SK-N-SH treated with all-trans-retinoic acid at 6 μM for 48 hours (cell line): ENCODE results near the gene MLIP.

Experiments used
- ATAC-seq: fragments of 200-7000 bp; cut with Tn5 transposase; 3 replicates; pipeline ENCODE4 v1.9.1; 2020; ENCODE audit warnings: mild to moderate bottlenecking, moderate library complexity
- ARNTL ChIP-seq: fragments of 450-650 bp; formaldehyde crosslinking; IDR thresholded peaks from 2 replicates; pipeline ENCODE4 v1.5.0; 2020; ENCODE audit warnings: low read depth, mild to moderate bottlenecking, moderate library complexity, borderline replicate concordance
- CREB5 ChIP-seq: fragments of 250-450 bp; sonication (Bioruptor Pico); IDR thresholded peaks from 2 replicates; pipeline ENCODE4 v1.5.1; 2020; ENCODE audit warnings: low read depth, mild to moderate bottlenecking, moderate library complexity
- CSDC2 ChIP-seq: fragments of 250-450 bp; sonication (Bioruptor Pico); IDR thresholded peaks from 2 replicates; pipeline ENCODE4 v1.5.0; 2020; ENCODE audit warnings: mild to moderate bottlenecking, moderate library complexity
- CSRNP3 ChIP-seq: fragments of 250-450 bp; sonication (Bioruptor Pico); IDR thresholded peaks from 2 replicates; pipeline ENCODE4 v1.5.1; 2021; ENCODE audit warnings: mild to moderate bottlenecking, moderate library complexity
- ESRRG ChIP-seq: fragments of 250-450 bp; sonication (Bioruptor Pico); IDR thresholded peaks from 2 replicates; pipeline ENCODE4 v1.6.1; 2021; ENCODE audit warnings: mild to moderate bottlenecking
- GLIS3 ChIP-seq: fragments of 250-450 bp; sonication (Bioruptor Pico); IDR thresholded peaks from 2 replicates; pipeline ENCODE4 v1.5.0; 2020; ENCODE audit warnings: mild to moderate bottlenecking, moderate library complexity
- ISL1 ChIP-seq: fragments of 250-450 bp; sonication (Bioruptor Pico); IDR thresholded peaks from 2 replicates; pipeline ENCODE4 v2.1.2; 2022; ENCODE audit warnings: mild to moderate bottlenecking, moderate library complexity
- OSR1 ChIP-seq: fragments of 250-450 bp; sonication (Bioruptor Pico); IDR thresholded peaks from 2 replicates; pipeline ENCODE4 v1.8.0; 2022; ENCODE audit warnings: moderate library complexity, mild to moderate bottlenecking, inconsistent platforms
- PATZ1 ChIP-seq: fragments of 250-450 bp; sonication (Bioruptor Pico); IDR thresholded peaks from 2 replicates; pipeline ENCODE4 v1.8.0; 2020; ENCODE audit warnings: mild to moderate bottlenecking, moderate library complexity, borderline replicate concordance
- POU6F1 ChIP-seq: fragments of 250-450 bp; sonication (Bioruptor Pico); IDR thresholded peaks from 2 replicates; pipeline ENCODE4 v1.8.0; 2021; ENCODE audit warnings: low read depth, mild to moderate bottlenecking, moderate library complexity, borderline replicate concordance
- PPARA ChIP-seq: fragments of 250-450 bp; sonication (Bioruptor Pico); IDR thresholded peaks from 2 replicates; pipeline ENCODE4 v1.5.0; 2020; ENCODE audit warnings: mild to moderate bottlenecking, borderline replicate concordance
- RARB ChIP-seq: fragments of 250-450 bp; sonication (Bioruptor Pico); IDR thresholded peaks from 2 replicates; pipeline ENCODE4 v1.8.0; 2021; ENCODE audit warnings: mild to moderate bottlenecking, moderate library complexity
- SNAI2 ChIP-seq: fragments of 250-450 bp; sonication (Bioruptor Pico); IDR thresholded peaks from 2 replicates; pipeline ENCODE4 v1.5.0; 2020; ENCODE audit warnings: mild to moderate bottlenecking, moderate library complexity
- TCF4 ChIP-seq: fragments of 250-450 bp; sonication (Bioruptor Pico); IDR thresholded peaks from 2 replicates; pipeline ENCODE4 v1.8.0; 2021; ENCODE audit warnings: mild to moderate bottlenecking, moderate library complexity, borderline replicate concordance
- TOX ChIP-seq: fragments of 250-450 bp; sonication (Bioruptor Pico); IDR thresholded peaks from 2 replicates; pipeline ENCODE4 v1.8.0; 2021; ENCODE audit warnings: mild to moderate bottlenecking, moderate library complexity, borderline replicate concordance
- ZC3H10 ChIP-seq: fragments of 250-450 bp; sonication (Bioruptor Pico); IDR thresholded peaks from 2 replicates; pipeline ENCODE4 v1.5.1; 2021; ENCODE audit warnings: mild to moderate bottlenecking, moderate library complexity
- ZFP3 ChIP-seq: fragments of 250-450 bp; sonication (Bioruptor Pico); IDR thresholded peaks from 2 replicates; pipeline ENCODE4 v1.5.0; 2020; ENCODE audit warnings: mild to moderate bottlenecking, moderate library complexity
- ZNF565 ChIP-seq: fragments of 450-650 bp; formaldehyde crosslinking; conservative IDR thresholded peaks from 2 replicates; pipeline ENCODE4 v1.5.0; 2020; ENCODE audit warnings: low read depth, mild to moderate bottlenecking, moderate library complexity
- ZNF70 ChIP-seq: fragments of 450-650 bp; formaldehyde crosslinking; IDR thresholded peaks from 2 replicates; pipeline ENCODE4 v1.5.0; 2020; ENCODE audit warnings: mild to moderate bottlenecking, moderate library complexity

The MLIP gene

GRCh38 chr6:54100411-54101006 is 10.7 kb upstream of the MLIP start:
- TF ChIP-seq CSRNP3 (no peak), CSDC2 (CRISPR knock-in tag) (no peak), SNAI2 (CRISPR knock-in tag) (no peak), PATZ1 (CRISPR knock-in tag) (no peak), ZNF565 (no peak), ISL1 (CRISPR knock-in tag) (no peak), ARNTL (no peak), ZFP3 (CRISPR knock-in tag) (no peak), TOX (CRISPR knock-in tag) (no peak), RARB (CRISPR knock-in tag) (no peak), ZC3H10 (CRISPR knock-in tag) (no peak), POU6F1 (CRISPR knock-in tag) (no peak), OSR1 (CRISPR knock-in tag) (no peak), PPARA (no peak), ZNF70 (CRISPR knock-in tag) (no peak)
- TF ChIP-seq, all 23 proteins: peak for 0
- no peak for ATAC-seq

GRCh38 chr6:54102238-54102637 is 9.0 kb upstream of the MLIP start:
- no peak for TF ChIP-seq GLIS3 (CRISPR knock-in tag)
- TF ChIP-seq ISL1 (CRISPR knock-in tag): no peak
- no peak for TF ChIP-seq PATZ1 (CRISPR knock-in tag)
- no peak for TF ChIP-seq CSRNP3
- no peak for TF ChIP-seq CREB5 (CRISPR knock-in tag)
- no peak for TF ChIP-seq RARB (CRISPR knock-in tag)
- no peak for TF ChIP-seq ARNTL
- TF ChIP-seq ESRRG: no peak
- no peak for TF ChIP-seq SNAI2 (CRISPR knock-in tag)
- no peak for TF ChIP-seq TCF4
- TF ChIP-seq TOX (CRISPR knock-in tag): no peak
- no peak for TF ChIP-seq POU6F1 (CRISPR knock-in tag)
- ATAC-seq: no peak
